ENCODE results near the gene HAPLN3.

HAPLN3 gene

DNA sequence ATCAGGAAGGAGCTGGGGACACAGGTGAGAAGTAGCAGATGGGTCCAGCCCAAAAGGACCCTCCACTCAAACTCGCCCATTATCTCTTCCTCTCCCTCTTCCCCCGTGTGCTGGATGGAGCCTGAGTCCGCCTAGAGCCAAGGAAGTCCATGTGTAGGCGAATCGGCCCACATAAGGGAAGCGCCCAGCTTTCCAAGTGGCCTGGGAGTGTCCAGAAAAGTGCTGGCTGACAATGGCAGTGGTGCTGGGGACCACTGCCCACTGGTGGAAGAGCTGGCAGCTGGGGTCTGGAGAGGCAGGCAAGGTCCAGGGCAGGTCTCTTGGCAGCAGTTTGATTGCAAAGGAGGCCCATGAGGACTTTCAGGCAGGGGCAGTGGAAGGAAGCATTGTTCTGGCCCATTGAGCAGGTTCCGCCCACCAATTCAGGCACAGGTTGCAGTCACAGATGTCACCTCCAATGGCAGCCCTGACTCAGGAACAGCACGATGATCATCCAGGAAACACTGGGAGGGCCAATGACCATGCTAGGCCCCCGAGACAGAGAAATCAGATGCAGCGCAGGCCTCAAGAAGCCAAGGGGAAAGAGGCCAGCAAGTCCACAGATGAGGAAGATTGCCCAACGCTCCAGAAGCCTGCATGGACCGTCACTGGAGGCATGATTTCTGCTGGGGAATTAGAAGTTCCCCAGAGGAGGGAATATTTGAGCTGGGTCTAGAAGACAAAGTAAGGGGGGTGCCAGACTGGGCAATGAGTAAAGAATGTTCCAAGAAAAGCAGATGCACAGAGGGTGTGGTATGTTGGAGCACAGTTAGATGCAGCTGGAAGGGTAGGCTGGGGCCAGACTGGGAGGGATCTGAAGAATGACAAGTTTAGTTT, 14.8 kb upstream of the HAPLN3 start:
- no peaks in the 10 kb centered on the region for H3K9me3 ChIP-seq (ENCODE audit: insufficient read depth, low read length)
- H3K4me3 ChIP-seq (ENCODE audit: insufficient read length, low read depth): no peak overlapping the region
- peaks cover 16% of the 10 kb centered on the region for H3K4me1 ChIP-seq (ENCODE audit: insufficient read depth, insufficient read length)
- H3K27me3 ChIP-seq (ENCODE audit: insufficient read depth, insufficient read length): no peaks in the 10 kb centered on the region
- TF ChIP-seq ZNF274 (IDR thresholded peaks at IDR 0.05; ENCODE audit: low read depth, low read length) (no peak), SUZ12 (IDR thresholded peaks at IDR 0.05; ENCODE audit: extremely low read depth, insufficient read depth, insufficient read length) (no peak), YY1 (IDR thresholded peaks at IDR 0.05; ENCODE audit: insufficient read depth, insufficient read length) (no peak)
- DNase-seq (ENCODE audit: low read depth, low spot score): no peak
- no peak overlapping the region for H3K9ac ChIP-seq (ENCODE audit: insufficient read length, low read depth)
- H3K36me3 ChIP-seq (ENCODE audit: insufficient read depth, insufficient read length, low read length): peaks cover 58% of the 10 kb centered on the region

DNA sequence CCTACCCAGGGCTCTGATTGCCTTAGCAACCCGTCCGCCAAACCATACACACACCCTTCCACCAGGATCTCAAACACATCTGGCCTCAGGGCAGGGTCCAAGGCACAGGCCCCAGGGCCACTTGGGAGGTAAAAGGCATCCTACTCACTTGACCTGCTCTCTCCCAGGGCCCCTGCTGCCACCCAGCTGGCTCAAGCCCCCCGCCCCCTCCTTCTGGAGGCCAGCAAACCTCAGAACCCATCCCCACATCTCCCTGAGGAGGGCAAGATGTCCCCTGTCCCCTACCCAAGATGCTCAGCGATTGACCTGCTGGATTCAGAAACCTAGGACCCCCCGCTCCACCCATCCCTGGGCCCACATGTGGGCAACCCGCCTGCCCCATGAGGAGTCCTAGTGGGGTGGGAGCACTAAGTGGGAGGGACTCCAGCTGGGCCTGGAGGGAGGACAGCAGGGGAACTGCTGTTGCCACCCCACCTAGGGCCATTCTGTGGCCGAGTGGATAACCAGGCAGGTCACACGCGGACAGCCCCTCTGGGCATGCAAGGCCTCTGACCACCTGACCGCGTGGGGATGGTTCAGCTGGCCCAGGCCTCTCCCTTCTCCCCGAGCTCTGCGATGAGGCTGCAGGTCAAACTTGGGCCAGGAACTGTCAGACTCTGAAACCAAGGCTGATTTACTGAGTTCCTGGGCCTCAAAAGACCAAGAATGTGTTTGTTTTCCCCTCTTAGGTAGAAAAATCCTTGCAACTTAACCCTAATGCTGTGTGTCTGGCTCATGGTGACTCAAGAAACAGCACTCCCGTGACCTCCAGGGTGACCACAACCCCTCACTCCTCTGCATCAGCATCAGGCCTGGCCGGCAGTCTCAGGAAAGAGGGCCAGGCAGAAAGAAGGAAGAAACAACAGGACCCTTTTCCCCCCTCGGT, 13.6 kb upstream of the HAPLN3 start:
- Histone ChIP-seq H3K9me3 (ENCODE audit: insufficient read depth, low read length) (no peaks in the 10 kb centered on the region), H3K9ac (ENCODE audit: insufficient read length, low read depth) (no peak overlapping the region), H3K27me3 (ENCODE audit: insufficient read depth, insufficient read length) (no peaks in the 10 kb centered on the region), H3K36me3 (ENCODE audit: insufficient read depth, insufficient read length, low read length) (peaks cover 67% of the 10 kb centered on the region), H3K4me1 (ENCODE audit: insufficient read depth, insufficient read length) (peaks cover 21% of the 10 kb centered on the region), H3K4me3 (ENCODE audit: insufficient read length, low read depth) (no peak overlapping the region)
- no peak for DNase-seq (ENCODE audit: low read depth, low spot score)
- TF ChIP-seq SUZ12 (IDR thresholded peaks at IDR 0.05; ENCODE audit: extremely low read depth, insufficient read depth, insufficient read length) (no peak), ZNF274 (IDR thresholded peaks at IDR 0.05; ENCODE audit: low read depth, low read length) (no peak)

DNA sequence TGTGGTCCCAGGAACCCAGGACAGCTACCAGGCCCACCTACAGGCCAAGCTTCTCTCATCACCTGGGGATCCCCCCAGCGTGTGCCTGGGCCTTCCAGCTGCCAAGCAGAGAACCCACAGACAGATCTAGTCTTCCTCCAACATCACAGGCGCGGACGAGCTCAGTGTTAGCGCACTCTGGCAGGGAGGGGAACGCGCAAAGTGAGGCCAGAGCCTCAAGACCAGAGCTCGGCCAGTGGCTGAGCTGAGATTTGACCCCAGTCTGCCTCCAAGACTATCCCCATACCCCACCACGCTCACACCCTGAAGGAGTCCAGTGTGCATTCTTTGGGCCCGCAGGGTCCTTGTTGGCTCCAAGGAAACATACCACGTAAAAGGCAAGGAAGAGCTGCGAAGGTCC, 12.8 kb upstream of the HAPLN3 start:
- peaks cover 21% of the 10 kb centered on the region for H3K4me1 ChIP-seq (ENCODE audit: insufficient read depth, insufficient read length)
- no peak for DNase-seq (ENCODE audit: low read depth, low spot score)
- no peak overlapping the region for H3K4me3 ChIP-seq (ENCODE audit: insufficient read length, low read depth)
- peaks cover 73% of the 10 kb centered on the region for H3K36me3 ChIP-seq (ENCODE audit: insufficient read depth, insufficient read length, low read length)
- no peak overlapping the region for H3K9ac ChIP-seq (ENCODE audit: insufficient read length, low read depth)
- no peaks in the 10 kb centered on the region for H3K27me3 ChIP-seq (ENCODE audit: insufficient read depth, insufficient read length)
- TF ChIP-seq ZNF274 (IDR thresholded peaks at IDR 0.05; ENCODE audit: low read depth, low read length) (no peak), SUZ12 (IDR thresholded peaks at IDR 0.05; ENCODE audit: extremely low read depth, insufficient read depth, insufficient read length) (no peak)
- H3K9me3 ChIP-seq (ENCODE audit: insufficient read depth, low read length): no peaks in the 10 kb centered on the region

DNA sequence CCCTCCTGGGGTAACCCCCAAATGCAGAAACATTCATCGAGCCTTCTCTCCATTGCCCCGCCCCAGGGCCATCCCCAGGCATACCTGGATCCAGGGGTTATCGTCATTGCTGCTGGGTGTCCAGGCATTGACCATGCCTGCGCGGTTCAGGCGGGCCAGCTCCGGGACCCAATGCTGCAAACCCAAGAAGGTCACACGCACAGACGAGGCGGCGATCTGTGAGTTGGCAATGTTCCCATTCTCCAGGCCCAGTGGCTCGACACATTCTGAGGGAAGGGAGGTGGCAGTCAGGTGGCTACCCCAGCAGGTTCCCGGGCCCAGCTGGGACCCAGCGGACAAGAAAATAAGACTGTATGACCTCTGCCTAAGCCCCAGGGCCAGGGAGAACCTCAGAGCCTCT, 11.8 kb upstream of the HAPLN3 start:
- no peaks in the 10 kb centered on the region for H3K27me3 ChIP-seq (ENCODE audit: insufficient read depth, insufficient read length)
- DNase-seq (ENCODE audit: low read depth, low spot score): no peak
- TF ChIP-seq SUZ12 (IDR thresholded peaks at IDR 0.05; ENCODE audit: extremely low read depth, insufficient read depth, insufficient read length) (no peak), YY1 (IDR thresholded peaks at IDR 0.05; ENCODE audit: insufficient read depth, insufficient read length) (no peak), ZNF274 (IDR thresholded peaks at IDR 0.05; ENCODE audit: low read depth, low read length) (no peak)
- peaks cover 21% of the 10 kb centered on the region for H3K4me1 ChIP-seq (ENCODE audit: insufficient read depth, insufficient read length)
- peaks cover 83% of the 10 kb centered on the region for H3K36me3 ChIP-seq (ENCODE audit: insufficient read depth, insufficient read length, low read length)
- H3K9ac ChIP-seq (ENCODE audit: insufficient read length, low read depth): no peak overlapping the region
- H3K4me3 ChIP-seq (ENCODE audit: insufficient read length, low read depth): no peak overlapping the region
- no peaks in the 10 kb centered on the region for H3K9me3 ChIP-seq (ENCODE audit: insufficient read depth, low read length)

DNA sequence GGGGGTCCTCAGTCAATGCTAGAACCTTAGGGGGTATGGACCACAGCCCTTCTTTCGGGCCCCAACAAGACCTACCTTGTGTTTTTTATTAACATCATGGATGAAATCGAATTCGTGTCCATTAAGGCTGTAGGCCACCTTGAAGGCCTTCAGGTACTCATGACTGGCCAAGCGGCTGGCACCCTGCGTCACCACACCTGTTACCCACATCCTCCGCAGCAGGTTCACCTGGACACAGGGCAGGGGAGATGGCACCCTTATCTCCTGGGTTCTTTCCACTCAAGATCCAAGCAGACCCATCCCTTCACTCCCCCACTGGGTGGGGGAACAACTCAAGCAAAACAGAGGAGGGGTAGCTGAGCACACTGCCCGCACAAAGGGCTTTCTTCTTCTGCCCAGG, 11.2 kb upstream of the HAPLN3 start:
- Histone ChIP-seq H3K4me1 (ENCODE audit: insufficient read depth, insufficient read length) (peaks cover 23% of the 10 kb centered on the region), H3K27me3 (ENCODE audit: insufficient read depth, insufficient read length) (no peaks in the 10 kb centered on the region), H3K9me3 (ENCODE audit: insufficient read depth, low read length) (no peaks in the 10 kb centered on the region), H3K9ac (ENCODE audit: insufficient read length, low read depth) (no peak overlapping the region), H3K36me3 (ENCODE audit: insufficient read depth, insufficient read length, low read length) (peaks cover 88% of the 10 kb centered on the region), H3K4me3 (ENCODE audit: insufficient read length, low read depth) (no peak overlapping the region)
- TF ChIP-seq YY1 (IDR thresholded peaks at IDR 0.05; ENCODE audit: insufficient read depth, insufficient read length) (no peak), SUZ12 (IDR thresholded peaks at IDR 0.05; ENCODE audit: extremely low read depth, insufficient read depth, insufficient read length) (no peak), ZNF274 (IDR thresholded peaks at IDR 0.05; ENCODE audit: low read depth, low read length) (no peak)
- no peak for DNase-seq (ENCODE audit: low read depth, low spot score)

DNA sequence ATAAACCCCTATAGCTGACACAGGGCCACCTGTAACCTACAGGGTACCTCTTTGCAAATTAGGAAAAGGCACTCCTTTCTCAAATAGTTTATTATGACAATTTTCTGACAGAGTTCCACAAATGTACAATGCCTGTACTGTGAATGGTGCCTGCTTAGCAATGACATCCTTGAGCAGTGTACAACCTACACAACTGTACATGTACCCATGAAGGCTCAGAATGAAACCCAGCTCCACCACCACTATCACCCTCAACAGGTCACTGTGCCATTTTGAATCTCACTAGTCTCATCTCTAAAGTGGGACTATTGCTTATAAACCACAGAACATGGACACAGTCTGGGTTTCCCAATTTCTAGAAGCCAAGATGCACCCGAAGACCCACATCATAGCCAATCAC, 10.8 kb upstream of the HAPLN3 start:
- DNase-seq (ENCODE audit: low read depth, low spot score): no peak
- peaks cover 93% of the 10 kb centered on the region for H3K36me3 ChIP-seq (ENCODE audit: insufficient read depth, insufficient read length, low read length)

DNA sequence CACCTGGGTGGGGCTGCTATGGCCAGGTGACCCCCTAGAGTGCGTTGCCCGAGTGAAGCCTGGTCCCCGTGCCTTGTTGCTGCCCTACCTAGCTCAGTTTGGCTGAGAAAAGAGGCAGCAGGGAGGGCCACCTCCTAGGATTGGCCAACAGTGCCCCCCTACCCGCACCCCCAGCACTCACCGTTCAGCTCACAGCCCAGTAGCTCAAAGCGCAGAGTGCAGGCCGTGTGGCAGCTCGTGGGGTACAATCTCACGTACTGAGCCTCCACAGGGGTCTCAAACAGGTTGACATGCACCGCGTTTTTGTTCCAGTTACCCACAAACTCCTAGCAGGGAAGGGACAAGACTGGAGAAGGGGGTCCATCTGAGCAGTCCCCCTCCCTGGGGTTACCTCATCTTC, 10.2 kb upstream of the HAPLN3 start:
- no peak overlapping the region for H3K4me3 ChIP-seq (ENCODE audit: insufficient read length, low read depth)
- no peak overlapping the region for H3K9ac ChIP-seq (ENCODE audit: insufficient read length, low read depth)
- peaks cover 90% of the 10 kb centered on the region for H3K36me3 ChIP-seq (ENCODE audit: insufficient read depth, insufficient read length, low read length)
- H3K9me3 ChIP-seq (ENCODE audit: insufficient read depth, low read length): no peaks in the 10 kb centered on the region
- H3K27me3 ChIP-seq (ENCODE audit: insufficient read depth, insufficient read length): no peaks in the 10 kb centered on the region
- peaks cover 19% of the 10 kb centered on the region for H3K4me1 ChIP-seq (ENCODE audit: insufficient read depth, insufficient read length)
- no peak for DNase-seq (ENCODE audit: low read depth, low spot score)
- TF ChIP-seq YY1 (IDR thresholded peaks at IDR 0.05; ENCODE audit: insufficient read depth, insufficient read length): no peak
- no peak for TF ChIP-seq ZNF274 (IDR thresholded peaks at IDR 0.05; ENCODE audit: low read depth, low read length)
- no peak for TF ChIP-seq SUZ12 (IDR thresholded peaks at IDR 0.05; ENCODE audit: extremely low read depth, insufficient read depth, insufficient read length)

More for the DNA sequence above, 10.8 kb upstream of the HAPLN3 start:
- Histone ChIP-seq H3K9ac (ENCODE audit: insufficient read length, low read depth) (no peak overlapping the region), H3K27me3 (ENCODE audit: insufficient read depth, insufficient read length) (no peaks in the 10 kb centered on the region), H3K4me3 (ENCODE audit: insufficient read length, low read depth) (no peak overlapping the region), H3K9me3 (ENCODE audit: insufficient read depth, low read length) (no peaks in the 10 kb centered on the region), H3K4me1 (ENCODE audit: insufficient read depth, insufficient read length) (peaks cover 23% of the 10 kb centered on the region)
- TF ChIP-seq SUZ12 (IDR thresholded peaks at IDR 0.05; ENCODE audit: extremely low read depth, insufficient read depth, insufficient read length) (no peak), YY1 (IDR thresholded peaks at IDR 0.05; ENCODE audit: insufficient read depth, insufficient read length) (no peak), ZNF274 (IDR thresholded peaks at IDR 0.05; ENCODE audit: low read depth, low read length) (no peak)
